Suprapubic skin (tissue), 3 donors: ENCODE results near the gene GRID1.

Source experiments
- CTCF ChIP-seq, 2 donors: fragments of 200-600 bp in 1 of 2; fragments of 450-650 bp in 1 of 2; sonication (generic) in 1 of 2; IDR thresholded peaks; one replicate each; pipeline ENCODE4 v1.5.1; 2016 to 2019; ENCODE audit warnings: antibody characterized with exemption in 2 of 2, mild to moderate bottlenecking in 1 of 2, moderate library complexity in 1 of 2
- EP300 ChIP-seq: sonication (generic); formaldehyde crosslinking; IDR thresholded peaks from one replicate; pipeline ENCODE4 v1.6.1; 2017; ENCODE audit warnings: antibody characterized with exemption
- POLR2A ChIP-seq, 2 donors: fragments of 450-650 bp; IDR thresholded peaks; one replicate each; pipeline ENCODE4 v1.6.1; 2017; ENCODE audit warnings: antibody characterized with exemption in 2 of 2, mild to moderate bottlenecking in 2 of 2, moderate library complexity in 2 of 2

- no peak for TF ChIP-seq POLR2A (IDR thresholded peaks at IDR 0.05)
- TF ChIP-seq CTCF (IDR thresholded peaks at IDR 0.05), result no peak
- no peak for TF ChIP-seq EP300
Observed at GRCh38 chr10:86229811-86230556, 136.6 kb downstream of the GRID1 start.
